Measurements from ENCODE around the gene DLGAP5.
A peak's percentile ranks its signal among the peaks of the same experiment; 100 is the strongest.

DLGAP5 gene

DNA sequence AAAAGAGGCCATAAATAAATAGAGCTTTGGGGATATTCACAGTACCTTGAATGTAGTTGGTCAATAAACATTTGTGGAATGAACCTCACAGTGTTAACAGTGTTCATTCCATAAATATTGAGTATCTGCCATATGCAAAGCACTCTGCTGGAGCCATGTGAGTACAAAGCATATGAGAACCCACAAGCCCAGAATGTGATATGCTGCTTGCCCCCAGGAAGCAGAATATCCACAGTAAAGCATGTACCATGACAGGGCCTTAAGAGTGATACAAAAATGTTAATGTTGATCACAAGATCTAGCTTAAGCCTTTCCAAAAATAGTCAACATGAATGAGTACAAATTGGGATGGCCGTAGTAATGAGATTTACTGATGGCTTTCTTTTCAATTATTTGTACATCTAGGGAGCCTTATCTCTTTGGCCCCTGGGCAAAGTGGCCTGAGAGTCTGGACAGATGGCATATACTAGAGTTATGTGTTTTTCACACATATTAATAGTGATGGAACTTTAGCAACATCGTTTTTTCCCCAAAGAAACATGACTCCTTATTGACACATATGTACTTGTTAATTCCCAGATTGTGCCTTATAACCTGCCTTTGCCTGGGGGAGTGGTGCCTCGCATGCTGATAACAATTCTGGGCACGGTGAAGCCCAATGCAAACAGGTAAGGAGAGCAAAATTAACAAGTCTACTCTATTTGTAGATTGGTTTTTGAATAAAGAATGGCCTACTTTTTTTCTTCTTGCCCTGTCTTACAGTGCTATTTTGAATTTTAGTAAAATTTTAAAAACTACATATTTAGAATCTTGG lies 51.5 kb downstream of the DLGAP5 start:
- H3K4me3 ChIP-seq (replicated peaks; ENCODE audit: low read depth, low read length) = no peak overlapping the region
- TF ChIP-seq, protein P1, sequence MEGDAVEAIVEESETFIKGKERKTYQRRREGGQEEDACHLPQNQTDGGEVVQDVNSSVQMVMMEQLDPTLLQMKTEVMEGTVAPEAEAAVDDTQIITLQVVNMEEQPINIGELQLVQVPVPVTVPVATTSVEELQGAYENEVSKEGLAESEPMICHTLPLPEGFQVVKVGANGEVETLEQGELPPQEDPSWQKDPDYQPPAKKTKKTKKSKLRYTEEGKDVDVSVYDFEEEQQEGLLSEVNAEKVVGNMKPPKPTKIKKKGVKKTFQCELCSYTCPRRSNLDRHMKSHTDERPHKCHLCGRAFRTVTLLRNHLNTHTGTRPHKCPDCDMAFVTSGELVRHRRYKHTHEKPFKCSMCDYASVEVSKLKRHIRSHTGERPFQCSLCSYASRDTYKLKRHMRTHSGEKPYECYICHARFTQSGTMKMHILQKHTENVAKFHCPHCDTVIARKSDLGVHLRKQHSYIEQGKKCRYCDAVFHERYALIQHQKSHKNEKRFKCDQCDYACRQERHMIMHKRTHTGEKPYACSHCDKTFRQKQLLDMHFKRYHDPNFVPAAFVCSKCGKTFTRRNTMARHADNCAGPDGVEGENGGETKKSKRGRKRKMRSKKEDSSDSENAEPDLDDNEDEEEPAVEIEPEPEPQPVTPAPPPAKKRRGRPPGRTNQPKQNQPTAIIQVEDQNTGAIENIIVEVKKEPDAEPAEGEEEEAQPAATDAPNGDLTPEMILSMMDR (IDR thresholded peaks at IDR 0.05; ENCODE audit: low read depth, low read length, missing control alignments) = no peak
- no peak for DNase-seq (ENCODE audit: extremely low read depth, low read depth)

DNA sequence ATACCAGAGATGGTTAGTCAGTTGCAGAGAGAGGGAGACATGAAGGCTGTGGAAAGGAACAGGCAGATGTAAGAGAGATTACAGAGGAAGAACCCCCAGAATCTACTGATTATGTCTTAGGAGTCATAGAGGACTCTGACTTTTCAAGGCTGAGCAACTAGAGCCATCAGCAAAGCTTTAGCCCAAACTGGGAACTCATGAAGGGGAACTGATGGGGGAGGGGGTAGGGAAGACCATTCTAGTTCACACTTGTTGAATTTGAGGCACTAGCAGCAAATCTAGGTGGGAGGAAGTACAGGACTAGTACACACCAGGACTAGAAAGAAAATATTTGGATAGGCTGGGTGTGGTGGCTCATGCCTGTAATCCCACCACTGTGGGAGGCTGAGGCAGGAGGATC lies 52.2 kb downstream of the DLGAP5 start:
- DNase-seq (ENCODE audit: extremely low read depth, low read depth) = no peak
- no peak overlapping the region for H3K4me3 ChIP-seq (replicated peaks; ENCODE audit: low read depth, low read length)
- TF ChIP-seq, protein P1 (IDR thresholded peaks at IDR 0.05; ENCODE audit: low read depth, low read length, missing control alignments) = no peak

DNA sequence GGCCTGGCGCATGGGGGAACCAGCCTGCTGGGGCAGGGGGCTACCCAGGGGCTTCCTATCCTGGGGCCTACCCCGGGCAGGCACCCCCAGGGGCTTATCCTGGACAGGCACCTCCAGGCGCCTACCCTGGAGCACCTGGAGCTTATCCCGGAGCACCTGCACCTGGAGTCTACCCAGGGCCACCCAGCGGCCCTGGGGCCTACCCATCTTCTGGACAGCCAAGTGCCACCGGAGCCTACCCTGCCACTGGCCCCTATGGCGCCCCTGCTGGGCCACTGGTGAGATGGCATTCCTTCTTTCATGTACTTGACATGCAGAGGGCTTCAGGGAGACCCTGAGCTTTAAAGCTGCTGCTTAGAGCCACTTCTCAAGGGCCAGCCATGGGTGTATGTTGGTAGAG lies 53.3 kb downstream of the DLGAP5 start:
- TF ChIP-seq, protein P1 (IDR thresholded peaks at IDR 0.05; ENCODE audit: low read depth, low read length, missing control alignments) = peak; percentile 41
- no peak overlapping the region for H3K4me3 ChIP-seq (replicated peaks; ENCODE audit: low read depth, low read length)
- no peak for DNase-seq (ENCODE audit: extremely low read depth, low read depth)

DNA sequence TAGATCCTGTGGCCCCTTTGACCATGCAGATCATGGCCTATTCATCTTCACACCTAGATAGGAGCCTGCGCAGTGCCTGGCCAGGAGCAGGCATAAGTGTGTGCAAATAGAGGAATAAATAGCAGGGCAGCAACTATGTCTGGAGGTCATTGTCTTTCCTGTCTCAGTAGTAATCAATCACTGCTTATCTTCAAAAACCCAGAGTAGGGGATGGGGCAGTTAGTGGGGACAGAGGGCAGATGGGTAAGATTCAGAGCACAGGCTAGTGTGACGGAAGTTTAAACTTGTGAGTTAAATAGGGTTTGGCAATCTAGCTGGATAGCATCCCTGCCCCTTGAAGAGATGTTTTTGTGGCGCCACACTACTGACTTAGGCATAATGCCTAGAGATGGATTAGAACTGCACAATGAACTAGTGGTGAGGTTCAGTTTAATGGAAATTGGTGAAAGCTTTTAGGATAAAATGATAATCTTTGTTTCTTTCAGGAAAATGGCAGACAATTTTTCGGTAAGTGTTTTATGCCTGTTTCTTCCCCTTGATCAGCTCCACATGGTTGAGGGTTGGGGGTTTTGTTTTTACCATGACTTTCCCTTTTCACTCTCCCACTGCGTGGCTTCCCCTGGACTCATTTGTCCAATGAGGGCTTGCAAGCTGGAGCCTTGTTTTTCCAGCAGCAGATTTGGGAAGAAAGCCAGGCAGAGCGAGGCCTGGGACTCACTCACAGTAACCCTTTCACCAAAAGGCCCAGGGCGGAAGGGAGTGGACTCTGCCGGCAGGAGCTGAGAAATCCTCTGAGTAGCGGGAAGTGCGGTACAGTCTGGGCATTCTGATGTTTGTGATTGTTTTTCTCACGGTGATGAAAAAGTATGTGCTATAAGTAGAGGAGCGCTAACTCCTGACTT lies 54.2 kb downstream of the DLGAP5 start:
- no peak overlapping the region for H3K4me3 ChIP-seq (replicated peaks; ENCODE audit: low read depth, low read length)
- DNase-seq (ENCODE audit: extremely low read depth, low read depth) = no peak
- TF ChIP-seq, protein P1 (IDR thresholded peaks at IDR 0.05; ENCODE audit: low read depth, low read length, missing control alignments) = no peak

DNA sequence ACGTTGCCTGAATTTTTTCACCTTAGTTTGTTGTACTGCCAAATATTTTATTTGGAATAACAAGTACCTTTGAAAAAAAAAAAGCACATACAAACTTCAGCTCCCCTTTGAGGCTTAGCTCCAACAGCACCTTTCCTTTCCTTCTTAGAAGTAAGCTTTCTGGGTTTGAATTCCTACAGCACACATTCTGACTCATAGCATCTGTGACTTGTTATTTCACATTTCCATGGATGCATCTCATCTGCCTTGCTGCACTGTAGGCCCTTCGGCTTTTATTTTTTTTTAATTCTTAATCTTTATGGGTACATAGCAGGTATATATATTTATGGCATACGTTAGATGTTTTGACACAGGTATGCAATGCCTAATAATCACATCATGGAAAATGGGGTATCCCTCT lies 55.1 kb downstream of the DLGAP5 start:
- no peak overlapping the region for H3K4me3 ChIP-seq (replicated peaks; ENCODE audit: low read depth, low read length)
- no peak for DNase-seq (ENCODE audit: extremely low read depth, low read depth)
- TF ChIP-seq, protein P1 (IDR thresholded peaks at IDR 0.05; ENCODE audit: low read depth, low read length, missing control alignments) = no peak

DNA sequence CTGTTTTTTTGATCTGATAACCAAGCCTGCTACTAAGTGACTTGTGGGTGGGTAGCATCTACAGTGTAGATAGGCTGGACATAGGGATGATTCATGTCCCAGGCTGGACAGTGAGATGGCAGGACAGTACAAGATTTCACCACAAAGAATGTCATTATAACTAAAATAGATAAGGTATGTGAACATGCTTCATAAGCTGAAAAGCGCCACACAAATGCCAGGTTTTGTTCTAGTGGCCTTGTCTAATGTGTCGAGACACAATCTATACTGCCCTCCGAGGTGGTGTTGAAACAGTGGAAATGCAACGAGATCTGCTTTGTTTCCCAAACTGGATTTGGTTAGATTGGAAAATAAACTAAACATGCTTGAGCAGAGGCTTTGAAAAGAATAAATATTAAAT lies 58.0 kb downstream of the DLGAP5 start:
- H3K4me3 ChIP-seq (replicated peaks; ENCODE audit: low read depth, low read length) = no peak overlapping the region
- no peak for DNase-seq (ENCODE audit: extremely low read depth, low read depth)
- TF ChIP-seq, protein P1 (IDR thresholded peaks at IDR 0.05; ENCODE audit: low read depth, low read length, missing control alignments) = no peak
